Measurements from ENCODE around the gene REV1.
A peak's percentile ranks its signal among the peaks of the same experiment; 100 is the strongest.
"Not testable (repeated sequence)": the region's sequence is repeated elsewhere in the genome, so short reads cannot be mapped to it uniquely, and the experiment has no call there.

The REV1 gene

GRCh38 chr2:99485411-99485810 is 4.4 kb downstream of the REV1 start:
- DNase-seq, result peak; percentile 10

DNA sequence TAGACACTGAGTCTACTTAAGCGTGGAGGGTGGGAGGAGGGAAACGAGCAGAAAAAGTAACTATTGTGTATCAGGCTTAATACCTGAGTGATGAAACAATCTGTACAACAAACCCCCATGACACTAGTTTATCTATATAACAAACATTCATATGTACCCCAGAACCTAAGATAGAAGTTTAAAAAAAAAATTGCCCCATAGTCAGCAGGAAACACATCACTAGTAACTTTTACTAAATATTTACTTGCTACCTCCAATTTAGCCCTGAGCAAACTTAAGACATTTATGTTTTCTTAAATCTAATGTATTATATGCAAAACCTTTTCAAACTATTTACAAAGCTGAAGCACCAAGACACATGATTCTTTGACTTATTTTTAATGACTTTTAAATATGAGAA is 5.6 kb downstream of the REV1 start:
- no peak for DNase-seq

DNA sequence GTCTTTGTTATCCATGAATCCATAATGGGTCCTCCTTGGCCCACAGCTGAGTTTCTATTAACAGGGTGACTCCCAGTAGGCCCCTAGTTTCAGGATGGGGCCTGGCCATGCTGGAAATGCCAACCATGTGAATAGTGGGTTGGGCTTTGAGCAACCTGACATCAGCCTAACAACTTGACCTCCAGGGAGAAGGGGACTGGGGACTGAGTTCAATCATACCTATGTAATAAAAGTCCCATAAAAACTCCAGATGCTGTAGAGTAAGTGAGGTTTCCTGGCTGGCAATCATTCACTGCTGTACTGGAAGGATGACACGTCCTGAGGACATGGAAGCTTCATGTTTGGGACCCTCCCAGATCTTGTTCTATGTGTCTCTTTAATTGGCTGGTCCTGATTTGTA is 7.9 kb downstream of the REV1 start:
- DNase-seq, result no peak

- DNase-seq, result no peak
Measured at GRCh38 chr2:99481527-99481926, 8.3 kb downstream of the REV1 start.

DNA sequence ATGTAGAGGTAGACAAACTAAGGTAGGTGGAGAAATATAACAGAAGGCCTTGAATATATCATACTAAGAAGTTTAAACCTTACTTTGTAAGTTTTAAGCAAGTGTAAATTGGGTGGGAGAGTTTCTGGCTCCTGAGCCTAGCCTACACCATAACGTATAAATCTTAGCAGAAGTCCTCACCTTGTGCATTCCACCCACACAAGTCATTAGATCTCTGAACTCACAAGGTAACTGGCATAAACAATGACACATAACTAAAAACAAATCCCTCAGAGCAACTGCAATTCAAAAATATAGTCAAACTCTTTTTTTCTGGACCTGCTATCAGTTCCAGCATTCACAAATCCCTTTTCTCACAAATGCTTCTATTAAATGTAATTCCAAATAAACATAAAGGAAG is 9.4 kb downstream of the REV1 start:
- DNase-seq, result no peak

DNA sequence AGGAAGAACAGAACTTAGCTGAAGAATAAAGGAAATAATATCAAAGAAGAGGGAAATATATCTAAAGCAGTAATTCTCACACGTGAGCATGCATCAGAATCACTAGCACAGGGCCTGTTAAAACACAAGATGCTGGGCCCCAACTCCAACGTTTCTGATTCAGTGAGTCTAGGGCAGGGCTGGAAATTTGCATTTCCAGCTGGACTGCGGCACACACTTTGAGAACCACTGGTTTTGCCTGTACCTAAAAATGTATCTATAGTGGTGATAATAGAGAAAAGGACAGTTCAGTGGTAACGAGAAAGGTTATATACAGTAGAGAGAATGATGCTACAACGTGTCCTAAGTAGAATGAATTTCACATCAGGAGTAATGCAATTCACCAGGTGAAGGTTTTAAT is 11.2 kb downstream of the REV1 start:
- DNase-seq, result no peak

DNA sequence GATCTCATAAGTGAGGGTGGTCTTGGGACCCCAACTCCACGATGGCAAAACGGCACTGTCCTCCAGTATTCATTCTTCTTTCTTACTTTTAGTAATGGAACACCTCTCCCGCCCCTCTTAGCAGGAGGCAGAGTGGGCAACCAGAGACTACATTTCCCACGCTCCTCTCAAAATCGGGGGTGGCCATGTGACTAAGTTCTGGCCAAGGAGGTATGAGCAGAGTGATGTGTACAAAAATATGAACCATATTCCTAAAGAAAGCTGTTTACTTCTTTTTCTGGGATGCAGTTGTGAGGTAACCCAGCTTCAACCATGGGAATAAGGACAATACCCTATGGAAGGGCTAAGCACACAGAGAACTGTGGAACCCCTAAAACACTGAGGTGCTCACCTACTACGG is 12.8 kb downstream of the REV1 start:
- no peak for DNase-seq

- DNase-seq, result no peak
Measured at GRCh38 chr2:99476629-99477028, 13.2 kb downstream of the REV1 start.

DNA sequence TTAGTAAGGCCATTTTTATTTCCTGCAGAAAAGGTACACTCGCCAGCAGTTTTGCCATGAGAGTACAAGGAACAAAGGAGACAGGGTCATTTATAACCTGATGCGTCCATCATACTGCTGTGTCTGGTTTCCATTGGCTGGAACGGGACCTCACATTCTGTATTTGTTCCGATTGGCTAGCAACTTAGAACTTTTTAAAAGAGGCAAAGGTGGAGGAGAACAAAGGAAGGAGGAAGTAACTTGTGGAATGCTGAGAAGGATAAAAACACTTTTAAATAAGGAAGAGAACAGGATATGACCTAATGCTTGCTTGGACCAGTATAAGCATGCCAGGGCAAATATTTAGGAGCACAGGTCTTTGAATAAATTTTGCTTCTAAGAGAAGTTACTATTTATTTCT is 14.7 kb downstream of the REV1 start:
- DNase-seq, result not testable (repeated sequence)

DNA sequence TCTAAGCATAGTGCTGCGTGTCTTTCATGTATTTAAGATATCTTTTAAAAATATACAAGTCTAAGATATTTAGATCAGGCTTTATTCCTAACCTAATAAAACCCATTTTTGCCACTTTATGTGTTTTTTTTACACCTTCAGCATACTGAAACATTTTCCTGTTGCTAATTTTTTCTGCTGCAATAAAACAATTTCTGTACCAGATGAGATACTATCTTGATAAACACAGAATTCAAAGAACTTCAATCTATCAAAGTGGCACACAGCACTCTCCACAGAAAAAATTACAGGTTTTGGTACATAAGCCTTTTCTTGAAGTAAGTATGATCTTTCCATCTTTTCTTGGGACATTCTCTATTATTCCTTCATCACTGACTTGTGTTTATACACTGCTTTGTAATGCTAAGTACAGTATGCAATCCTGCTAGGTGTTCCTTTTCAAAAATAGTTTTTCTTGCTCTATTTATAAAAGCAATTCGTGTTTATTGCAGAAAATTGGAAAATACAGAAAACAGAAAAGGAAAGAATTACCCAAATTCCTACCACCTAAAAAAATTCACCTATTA is 16.2 kb downstream of the REV1 start:
- no peak for DNase-seq

GRCh38 chr2:99472600-99472960 is 17.2 kb downstream of the REV1 start:
- DNase-seq, result no peak

DNA sequence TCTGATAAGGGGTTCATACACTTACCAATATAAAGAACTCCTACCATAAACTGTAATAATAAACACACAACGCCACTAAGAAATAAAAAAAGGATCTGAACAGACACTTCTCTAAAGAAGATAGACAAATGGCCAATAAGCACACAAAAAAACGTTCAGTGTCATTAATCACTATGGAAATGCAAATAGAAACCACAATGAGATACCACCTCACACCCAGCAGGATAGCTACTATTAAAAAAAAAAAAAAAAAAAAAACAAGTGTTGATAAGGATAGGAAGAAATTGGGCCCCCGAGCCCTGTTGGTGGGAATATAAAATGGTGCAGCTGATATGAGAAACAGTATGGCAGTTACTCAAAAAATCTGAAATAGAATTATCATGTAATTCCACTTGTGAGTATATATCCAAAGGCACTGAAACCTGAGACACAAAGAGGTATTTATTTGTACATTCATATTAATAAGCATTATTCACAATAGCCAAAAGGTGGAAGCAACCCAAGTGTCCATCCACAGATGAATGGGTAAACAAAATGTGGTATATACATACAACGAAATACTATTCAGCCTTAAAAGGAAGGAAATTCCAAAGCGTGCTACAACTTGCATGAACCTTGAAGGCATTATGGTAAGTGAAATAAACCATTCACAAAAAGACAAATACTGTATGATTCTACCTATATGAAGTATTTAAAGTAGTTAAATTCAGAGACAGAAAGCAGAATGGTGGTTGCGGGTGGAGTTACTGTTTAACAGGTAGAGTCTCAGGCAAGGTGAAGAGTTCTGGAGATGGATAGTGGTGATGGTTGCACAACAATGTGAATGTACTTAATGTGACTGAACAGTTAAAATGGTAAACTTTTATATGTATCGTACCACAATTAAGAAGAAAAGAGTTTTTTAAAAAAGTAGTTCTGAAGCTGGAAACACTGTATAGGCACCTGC is 17.9 kb downstream of the REV1 start:
- no peak for DNase-seq

- DNase-seq, result no peak
Measured at GRCh38 chr2:99470957-99471356, 18.9 kb downstream of the REV1 start.

DNA sequence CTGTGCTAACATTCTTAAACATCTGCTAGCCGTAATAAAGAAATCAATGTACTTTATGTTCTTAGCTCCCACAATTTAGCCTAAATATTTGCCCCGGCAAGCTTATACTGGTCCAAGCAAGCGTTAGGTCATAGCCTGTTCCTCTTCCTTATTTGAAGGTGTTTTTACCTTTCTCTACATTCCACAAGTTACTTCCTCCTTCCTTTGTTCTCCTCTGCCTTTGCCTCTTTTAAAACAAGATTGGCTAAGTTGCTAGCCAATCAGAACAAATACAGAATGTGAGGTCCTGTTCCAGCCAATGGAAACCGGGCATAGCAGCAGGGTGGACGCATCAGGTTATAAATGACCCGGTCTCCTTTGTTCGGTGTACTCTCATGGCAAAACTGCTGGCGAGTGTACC is 19.4 kb downstream of the REV1 start:
- DNase-seq, result not testable (repeated sequence)

- no peak for DNase-seq
Measured at GRCh38 chr2:99469394-99469793, 20.4 kb downstream of the REV1 start.

- no peak for DNase-seq
Measured at GRCh38 chr2:99468155-99468554, 21.7 kb downstream of the REV1 start.

GRCh38 chr2:99467390-99467789 is 22.4 kb downstream of the REV1 start:
- no peak for DNase-seq

GRCh38 chr2:99461828-99462483 is 27.9 kb downstream of the REV1 start:
- DNase-seq, result no peak

GRCh38 chr2:99458529-99458928 is 31.3 kb downstream of the REV1 start:
- DNase-seq, result no peak

GRCh38 chr2:99451686-99452085 is 38.1 kb downstream of the REV1 start:
- no peak for DNase-seq

DNA sequence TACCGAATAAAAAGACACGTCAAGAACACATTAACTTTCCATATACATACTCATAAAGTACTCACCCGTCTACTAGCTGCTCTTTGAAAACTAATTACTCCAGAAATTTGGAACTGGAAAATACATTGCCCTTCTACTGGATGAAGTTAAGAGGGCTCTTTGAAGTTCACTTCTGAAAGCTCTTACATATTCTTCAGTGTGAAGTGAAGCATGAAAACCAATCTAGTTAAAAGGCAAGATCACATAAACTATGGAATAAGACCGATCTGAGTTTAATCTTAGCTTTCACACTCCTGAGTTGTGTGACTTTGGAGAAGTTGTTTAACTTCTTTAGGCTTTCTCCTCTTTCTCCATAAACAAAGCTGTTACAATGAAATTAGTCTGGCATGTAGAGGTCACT is 38.5 kb downstream of the REV1 start:
- DNase-seq, result no peak

DNA sequence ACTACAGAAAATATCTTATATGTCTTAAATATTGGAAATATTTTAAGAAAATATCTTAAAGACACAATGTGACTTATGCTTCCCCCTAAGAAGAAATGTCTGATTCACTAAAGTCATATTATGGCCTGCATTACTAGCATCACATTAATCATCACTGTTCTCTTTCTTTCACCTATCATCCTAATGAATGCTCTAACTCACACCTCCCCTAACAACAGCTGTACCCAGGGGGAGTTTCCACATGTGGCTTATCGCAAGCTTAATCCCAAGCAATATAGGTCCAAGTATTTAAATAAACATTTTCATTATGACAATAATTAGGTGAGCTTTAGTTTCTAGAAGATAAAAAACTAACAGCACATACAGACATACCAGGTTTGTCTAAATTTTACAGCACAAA is 39.6 kb downstream of the REV1 start:
- no peak for DNase-seq

DNA sequence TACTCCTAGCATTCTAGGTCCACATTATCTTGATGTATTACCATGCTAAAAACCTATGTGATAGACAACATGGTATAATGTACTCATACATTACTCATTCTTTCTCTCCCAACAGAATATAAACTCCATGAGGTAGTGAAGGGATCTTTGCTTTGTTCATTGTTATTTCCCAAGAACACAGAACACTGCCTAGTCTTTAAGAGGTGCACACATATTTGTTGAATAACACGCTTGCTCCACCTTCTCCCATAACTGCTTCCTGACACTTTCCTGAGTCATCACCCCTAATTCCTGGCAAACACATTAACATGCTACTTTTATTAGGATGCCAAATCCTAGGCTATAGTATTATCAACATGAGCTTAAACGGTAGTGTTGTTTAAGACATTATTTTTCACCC is 41.3 kb downstream of the REV1 start:
- no peak for DNase-seq

DNA sequence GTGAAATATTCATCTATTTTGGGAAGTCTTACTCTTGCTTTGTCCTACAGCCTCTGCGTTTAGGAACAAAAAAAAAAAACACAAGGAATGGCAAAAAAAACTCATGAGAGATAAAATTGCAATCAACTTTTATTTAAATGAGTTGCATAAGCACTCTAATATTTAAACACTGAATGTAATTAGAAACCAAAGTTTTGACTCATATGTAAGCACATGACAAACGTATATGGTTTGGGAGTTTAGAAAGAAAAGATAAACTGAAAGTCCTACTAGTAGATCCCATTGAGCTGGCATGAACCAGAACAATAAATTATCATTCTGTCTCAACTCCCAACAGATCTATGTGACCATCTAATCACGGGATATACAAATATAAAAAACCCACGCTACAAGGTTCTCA is 44.8 kb downstream of the REV1 start:
- no peak for DNase-seq
